OCI-LY1 (cell line): Measurements from ENCODE around the gene ST7.

Source experiments
- H2AFZ ChIP-seq: fragments of 200-600 bp; sonication (generic), shearing (Covaris generic); 2 replicates; pipeline ENCODE4 v1.6.0; 2014; ENCODE audit warnings: antibody characterized with exemption, mild to moderate bottlenecking, low read length
- H3F3A ChIP-seq: fragments of 200-600 bp; sonication (generic), shearing (Covaris generic); 2 replicates; pipeline ENCODE4 v1.6.0; 2014; ENCODE audit warnings: mild to moderate bottlenecking, antibody characterized with exemption, low read length, moderate library complexity; ENCODE audit not compliant: insufficient read depth
- H3K27ac ChIP-seq: fragments of 200-600 bp; sonication (generic); 2 replicates; pipeline ENCODE4 v1.5.1; 2014; ENCODE audit warnings: low read length, mixed run types, mild to moderate bottlenecking, low read depth; ENCODE audit not compliant: poor library complexity, severe bottlenecking
- H3K27me3 ChIP-seq: fragments of 200-600 bp; sonication (generic); 2 replicates; pipeline ENCODE4 v1.6.0; 2014; ENCODE audit warnings: antibody characterized with exemption, mild to moderate bottlenecking, low read length, moderate library complexity; ENCODE audit not compliant: insufficient read depth
- H3K36me3 ChIP-seq: fragments of 200-600 bp; sonication (generic); 2 replicates; pipeline ENCODE4 v1.6.1; 2014; ENCODE audit warnings: mild to moderate bottlenecking, antibody characterized with exemption, low read length, moderate library complexity, mixed read lengths; ENCODE audit not compliant: insufficient read depth
- H3K4me1 ChIP-seq: fragments of 200-600 bp; sonication (generic); 2 replicates; pipeline ENCODE4 v1.5.1; 2014; ENCODE audit warnings: mild to moderate bottlenecking, low read length, moderate library complexity; ENCODE audit not compliant: insufficient read depth, severe bottlenecking
- H3K4me2 ChIP-seq: fragments of 200-600 bp; sonication (generic), shearing (Covaris generic); 2 replicates; pipeline ENCODE4 v1.6.1; 2014; ENCODE audit warnings: low read length
- H3K4me3 ChIP-seq: fragments of 200-600 bp; sonication (generic); 2 replicates; pipeline ENCODE4 v1.5.1; 2014; ENCODE audit warnings: low read length, low read depth, mild to moderate bottlenecking, mixed read lengths; ENCODE audit not compliant: poor library complexity, severe bottlenecking
- H3K79me2 ChIP-seq: fragments of 200-600 bp; shearing (Covaris generic); 2 replicates; pipeline ENCODE4 v1.6.1; 2016; ENCODE audit warnings: mixed run types, low read length, mixed read lengths; ENCODE audit not compliant: insufficient read depth
- H3K9ac ChIP-seq: fragments of 200-600 bp; sonication (generic), shearing (Covaris generic); 2 replicates; pipeline ENCODE4 v1.6.1; 2014; ENCODE audit warnings: mild to moderate bottlenecking, low read length, mixed read lengths
- H3K9me2 ChIP-seq: fragments of 200-600 bp; sonication (generic), shearing (Covaris generic); 2 replicates; pipeline ENCODE4 v1.6.1; 2014; ENCODE audit warnings: low read depth, mild to moderate bottlenecking, low read length, mixed read lengths
- H3K9me3 ChIP-seq: fragments of 200-600 bp; shearing (Covaris generic); 2 replicates; pipeline ENCODE4 v1.6.1; 2014; ENCODE audit warnings: low read length, mixed read lengths
- H4K20me1 ChIP-seq: fragments of 200-600 bp; sonication (generic), shearing (Covaris generic); 2 replicates; pipeline ENCODE4 v1.6.0; 2016; ENCODE audit warnings: mild to moderate bottlenecking, low read length; ENCODE audit not compliant: insufficient read depth
- CTCF ChIP-seq: fragments of 200-600 bp; sonication (generic), shearing (Covaris generic); IDR thresholded peaks from 2 replicates; pipeline ENCODE4 v1.5.1; 2017; ENCODE audit warnings: mild to moderate bottlenecking, antibody characterized with exemption, low read length, moderate library complexity, mixed read lengths
- EZH2 ChIP-seq: fragments of 200-600 bp; sonication (generic), shearing (Covaris generic); IDR thresholded peaks from 2 replicates; pipeline ENCODE4 v1.8.0; 2017; ENCODE audit warnings: borderline replicate concordance, mixed run types, mild to moderate bottlenecking, antibody characterized with exemption, low read length, moderate library complexity, mixed read lengths

The ST7 gene

GRCh38 chr7:117014099-117014656 is 60.9 kb downstream of the ST7 start:
- TF ChIP-seq CTCF: no peak
- no peak for TF ChIP-seq EZH2
- H3K79me2 ChIP-seq: no peaks in the 10 kb centered on the region
- no peaks in the 10 kb centered on the region for H3K36me3 ChIP-seq
- H3K4me2 ChIP-seq: no peak overlapping the region
- H3K4me1 ChIP-seq: no peaks in the 10 kb centered on the region
- H4K20me1 ChIP-seq: no peaks in the 10 kb centered on the region
- H3K27ac ChIP-seq: no peak overlapping the region
- H3K9me2 ChIP-seq: no peaks in the 10 kb centered on the region
- no peak overlapping the region for H3K4me3 ChIP-seq
- H2AFZ ChIP-seq: no peak overlapping the region
- no peaks in the 10 kb centered on the region for H3K27me3 ChIP-seq
- H3K9me3 ChIP-seq: no peaks in the 10 kb centered on the region
- no peak overlapping the region for H3K9ac ChIP-seq
- H3F3A ChIP-seq: no peaks in the 10 kb centered on the region

DNA sequence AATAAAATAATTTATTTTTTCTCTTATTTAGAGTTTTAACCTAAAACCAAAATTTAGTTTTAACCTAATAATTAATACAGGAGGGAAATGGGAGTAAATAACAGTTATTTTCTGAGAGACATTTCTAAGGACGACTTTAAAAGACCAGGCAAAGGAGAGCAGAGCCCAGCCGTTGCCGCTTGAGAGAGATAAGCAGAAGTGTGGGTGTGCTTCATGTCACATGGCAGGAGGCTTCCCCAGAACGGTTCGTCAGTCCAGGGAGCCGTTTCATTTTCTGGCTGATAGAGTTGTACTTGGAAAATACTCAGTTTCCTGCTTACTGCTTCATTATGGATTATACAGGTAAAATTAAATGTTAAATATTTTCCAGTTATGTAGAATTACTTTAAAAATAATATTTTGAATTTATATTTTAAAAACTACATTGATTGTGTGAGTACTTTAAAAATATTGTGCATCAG is 61.4 kb downstream of the ST7 start:
- no peaks in the 10 kb centered on the region for H3K4me1 ChIP-seq

GRCh38 chr7:117015258-117016184 is 62.2 kb downstream of the ST7 start:
- Histone ChIP-seq H3K36me3 (no peaks in the 10 kb centered on the region), H3F3A (no peaks in the 10 kb centered on the region), H3K4me2 (no peak overlapping the region), H2AFZ (no peak overlapping the region), H3K27me3 (no peaks in the 10 kb centered on the region), H3K9me2 (no peaks in the 10 kb centered on the region), H3K9me3 (no peaks in the 10 kb centered on the region), H3K27ac (no peak overlapping the region), H3K4me1 (no peaks in the 10 kb centered on the region), H4K20me1 (no peaks in the 10 kb centered on the region), H3K79me2 (no peaks in the 10 kb centered on the region), H3K4me3 (no peak overlapping the region), H3K9ac (no peak overlapping the region)
- TF ChIP-seq CTCF (no peak), EZH2 (no peak)

More for the DNA sequence above, 61.4 kb downstream of the ST7 start:
- H3K9ac ChIP-seq: no peak overlapping the region
- H3K4me3 ChIP-seq: no peak overlapping the region
- no peaks in the 10 kb centered on the region for H3K9me2 ChIP-seq
- H3K27me3 ChIP-seq: no peaks in the 10 kb centered on the region
- H3K9me3 ChIP-seq: no peaks in the 10 kb centered on the region
- H3F3A ChIP-seq: no peaks in the 10 kb centered on the region
- no peaks in the 10 kb centered on the region for H3K79me2 ChIP-seq
- H3K4me2 ChIP-seq: no peak overlapping the region
- no peaks in the 10 kb centered on the region for H4K20me1 ChIP-seq
- H3K36me3 ChIP-seq: no peaks in the 10 kb centered on the region
- no peak overlapping the region for H3K27ac ChIP-seq
- TF ChIP-seq EZH2: no peak
- H2AFZ ChIP-seq: no peak overlapping the region
